GM19023 (cell line): Measurements from ENCODE around the gene GRK4.
"Not testable (repeated sequence)": the region's sequence is repeated elsewhere in the genome, so short reads cannot be mapped to it uniquely, and the experiment has no call there.

ENCODE experiments used
- ATAC-seq: cut with Tn5 transposase; IDR thresholded peaks from one replicate; pipeline ENCODE4 v1.9.1; 2021; ENCODE audit warnings: mild to moderate bottlenecking, moderate library complexity; ENCODE audit not compliant: unreplicated experiment

The GRK4 gene

GRCh38 chr4:2955186-2956044, 8.0 kb upstream of the GRK4 start:
- not testable (repeated sequence) for ATAC-seq

DNA sequence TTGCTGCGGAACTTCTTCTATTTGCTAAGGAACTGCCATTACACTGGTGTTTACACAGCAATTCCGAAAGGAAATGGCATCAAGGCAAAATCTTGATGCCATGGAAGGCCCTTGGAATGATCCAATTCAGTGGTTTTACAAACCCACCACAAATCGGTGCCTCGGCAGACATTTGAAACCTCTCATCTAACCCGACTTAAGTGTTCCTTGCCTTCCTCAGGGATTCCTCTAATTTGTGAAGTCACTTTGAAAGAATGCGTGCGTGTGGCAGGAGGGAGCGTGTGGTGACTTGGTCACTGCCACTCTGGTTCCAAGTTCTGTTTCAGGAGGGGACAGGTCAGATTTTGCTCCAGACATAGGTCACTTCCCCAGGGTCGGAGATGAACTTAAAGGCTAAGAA, 4.9 kb upstream of the GRK4 start:
- no peak for ATAC-seq

GRCh38 chr4:2960450-2960849, 2.9 kb upstream of the GRK4 start:
- not testable (repeated sequence) for ATAC-seq

- no peak for ATAC-seq
Measured at GRCh38 chr4:2961421-2961810, 2.0 kb upstream of the GRK4 start.

DNA sequence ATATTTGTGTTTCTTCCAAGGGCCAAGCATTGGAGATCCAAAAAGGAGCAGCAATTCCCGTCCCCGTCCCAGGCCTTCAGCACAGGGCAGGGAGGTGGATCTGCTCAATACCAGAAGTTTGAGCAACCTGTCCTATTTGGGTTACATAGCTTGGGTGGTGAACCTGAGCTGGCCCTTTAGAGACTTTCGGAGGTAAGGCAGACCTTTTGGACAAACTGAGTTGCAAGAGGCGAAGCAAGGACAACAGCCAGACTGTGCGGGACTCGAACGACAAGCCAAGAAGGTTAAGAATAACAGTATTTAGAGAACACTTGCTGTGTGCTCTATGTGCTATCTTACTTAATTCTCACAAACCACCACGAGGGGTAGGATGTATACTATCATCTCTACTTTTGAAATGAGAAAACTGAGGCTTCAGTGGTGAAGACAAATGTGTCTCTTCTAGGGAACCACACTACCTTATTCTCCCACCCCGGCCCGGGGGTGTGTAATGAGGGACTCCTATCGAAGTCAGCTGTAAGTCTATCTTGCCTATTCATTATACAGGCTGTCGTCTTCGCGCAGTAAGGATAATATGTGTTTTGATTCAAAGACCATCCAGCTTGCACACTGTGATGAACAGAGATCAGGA, 1.4 kb upstream of the GRK4 start:
- no peak for ATAC-seq

DNA sequence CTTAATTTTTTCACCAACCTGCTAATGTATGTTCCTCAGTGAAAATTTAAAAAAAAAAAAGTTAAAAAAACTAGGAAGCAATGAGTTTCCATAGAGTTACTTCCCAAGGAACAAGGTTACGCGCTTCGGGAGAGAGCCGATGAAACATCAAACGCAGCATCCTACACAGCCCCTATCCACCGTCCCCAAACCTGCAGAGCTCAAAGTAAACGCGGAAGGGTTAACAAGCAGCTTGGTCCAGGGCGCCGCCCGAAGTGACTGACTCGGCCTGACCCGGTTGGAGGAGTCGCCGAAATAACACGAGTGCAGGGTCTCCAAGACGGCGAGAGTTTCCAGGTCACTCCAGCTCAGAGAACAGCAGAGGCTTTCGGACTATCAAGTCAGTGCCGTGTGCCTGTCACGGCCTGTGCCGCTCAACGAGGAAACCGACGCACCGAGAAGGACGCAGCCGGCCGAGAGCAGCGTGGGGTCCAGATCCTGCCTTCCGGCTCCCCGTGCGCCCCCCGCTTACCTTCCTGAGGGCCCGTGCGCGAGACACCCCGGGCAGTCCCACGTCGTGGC, 677 bp upstream of the GRK4 start:
- ATAC-seq = peak; percentile 34

DNA sequence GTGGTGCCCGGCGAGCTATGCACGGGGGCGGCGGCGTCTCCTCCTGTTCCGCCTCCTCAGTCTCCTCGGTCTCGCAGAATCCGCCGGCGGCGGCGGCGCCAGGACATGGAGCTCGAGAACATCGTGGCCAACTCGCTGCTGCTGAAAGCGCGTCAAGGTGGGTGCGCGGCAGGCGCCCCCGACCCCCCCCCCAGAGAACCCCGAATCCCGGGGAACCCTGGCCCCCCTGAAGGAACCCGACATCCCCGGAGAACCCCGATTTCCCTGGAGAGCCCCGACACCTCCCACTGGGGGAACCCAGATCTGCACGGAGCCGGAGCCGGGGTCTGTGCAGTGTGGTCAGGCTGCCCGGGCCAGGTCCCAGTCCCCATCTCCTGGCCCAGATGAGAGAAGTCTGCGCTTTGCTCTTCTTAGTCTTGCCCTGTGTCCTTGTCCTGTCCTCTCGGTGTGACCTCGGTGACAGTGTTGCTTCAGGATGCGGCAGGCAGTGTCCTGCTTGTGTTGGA, 648 bp downstream of the GRK4 start:
- ATAC-seq = peak; percentile 30

DNA sequence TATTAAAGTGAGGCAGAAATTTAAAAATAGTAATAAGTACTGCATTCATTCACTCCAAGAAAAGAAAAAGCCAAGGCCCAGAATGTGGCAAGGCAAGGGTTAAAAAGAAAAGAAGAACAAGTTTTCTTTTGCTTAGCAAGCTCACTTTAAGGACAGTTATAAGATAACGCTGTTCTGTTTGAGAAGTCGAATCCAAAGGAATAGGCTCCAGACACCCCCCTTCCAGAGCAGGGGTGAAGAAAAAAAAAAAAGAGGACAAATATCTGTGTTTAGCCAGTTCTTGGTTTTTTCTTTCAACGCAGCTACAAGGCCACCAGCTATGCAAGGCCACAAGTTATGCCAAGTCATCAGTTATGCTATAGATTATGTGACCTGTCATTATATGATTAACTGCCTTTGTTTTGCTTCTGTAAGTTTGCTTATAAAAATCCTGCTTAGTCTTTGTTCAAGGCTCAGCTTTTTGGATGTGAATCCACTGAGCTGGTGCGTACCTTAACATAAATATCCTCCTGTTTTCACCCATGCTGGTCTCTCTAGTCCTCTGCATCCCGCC, 1.4 kb downstream of the GRK4 start:
- no peak for ATAC-seq

DNA sequence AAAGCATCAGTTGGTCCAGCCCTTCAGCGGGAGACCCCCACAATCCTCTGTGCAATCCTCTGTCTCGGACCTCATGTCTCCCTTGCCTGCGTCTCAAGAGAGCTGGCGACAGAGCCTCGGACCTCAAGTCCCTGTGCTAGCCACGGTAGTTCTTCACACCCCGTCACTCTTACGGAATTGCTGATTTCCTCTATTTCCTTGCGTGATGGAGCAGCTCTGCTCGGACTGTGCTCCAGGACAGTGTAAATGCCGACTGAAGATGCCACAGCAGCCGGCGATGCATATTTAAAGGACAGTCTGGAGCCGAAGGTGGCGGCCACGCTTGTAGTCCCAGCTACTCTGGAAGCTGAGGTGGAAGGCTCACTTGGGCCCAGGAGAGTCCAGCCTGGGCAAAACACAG, 1.9 kb downstream of the GRK4 start:
- ATAC-seq = no peak

- no peak for ATAC-seq
Measured at GRCh38 chr4:2968381-2968780, 5.0 kb downstream of the GRK4 start.

GRCh38 chr4:2971275-2971674, 7.9 kb downstream of the GRK4 start:
- no peak for ATAC-seq

DNA sequence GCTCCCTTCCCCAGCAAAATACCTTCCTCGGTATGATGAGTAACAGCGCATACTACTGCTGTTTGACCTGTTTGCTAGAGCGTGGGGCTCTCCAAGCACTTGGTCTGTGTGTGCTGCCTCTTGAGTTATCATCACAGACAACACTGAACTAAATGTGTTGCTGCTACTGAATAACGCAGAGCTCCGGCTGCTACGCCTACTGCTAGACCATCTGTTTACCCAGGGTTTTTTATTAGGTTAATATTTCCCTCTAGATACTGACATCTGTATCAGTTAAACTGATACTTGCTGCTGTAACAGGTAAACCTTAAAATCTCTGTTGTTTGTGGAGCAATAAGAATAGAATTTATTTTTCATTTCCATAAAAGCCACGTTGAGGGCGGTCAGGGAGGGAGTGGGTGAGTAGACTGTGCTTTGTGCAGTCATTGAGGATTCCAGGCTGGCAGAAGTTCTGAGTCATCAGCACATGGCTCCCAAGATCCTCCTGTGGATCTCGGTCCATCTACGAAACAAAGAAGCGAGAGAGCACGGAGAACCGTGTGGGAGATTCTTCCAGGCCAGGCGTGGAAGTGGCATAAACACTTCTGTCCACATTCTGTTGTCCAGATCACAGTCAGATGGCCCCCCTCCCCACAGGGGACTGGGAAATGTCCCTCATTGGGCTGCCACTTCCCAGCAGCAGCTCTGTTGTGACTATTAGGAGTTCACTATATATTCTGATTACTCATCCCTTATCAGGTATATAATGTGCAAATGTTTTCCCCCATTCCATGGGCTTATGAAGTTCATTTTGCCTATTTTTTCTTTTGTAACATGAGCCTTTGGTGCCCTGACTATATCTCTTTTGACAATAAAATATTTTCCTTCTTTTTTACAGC, 14.1 kb downstream of the GRK4 start:
- no peak for ATAC-seq

- ATAC-seq = no peak
Measured at GRCh38 chr4:2981256-2981819, 18.0 kb downstream of the GRK4 start.

DNA sequence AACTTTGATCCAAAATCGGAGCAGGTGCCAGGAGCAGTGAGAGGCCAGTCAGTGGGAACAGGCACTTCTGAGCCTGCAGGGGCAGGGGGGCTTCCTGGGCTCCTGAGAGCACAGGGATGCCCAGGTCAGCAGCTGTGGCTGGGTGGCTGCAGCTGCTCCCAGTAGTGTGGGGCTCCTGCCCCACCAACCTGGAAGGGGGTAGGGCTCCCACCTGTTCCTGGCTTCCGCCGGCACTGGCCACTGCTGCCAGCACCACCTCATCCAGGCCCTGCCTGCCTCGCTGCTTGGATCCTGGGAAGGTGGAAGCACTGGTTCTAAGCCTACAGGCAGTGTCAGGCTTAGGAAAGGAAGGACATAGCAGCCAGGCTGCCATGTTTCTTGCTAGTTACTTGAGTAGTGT, 18.6 kb downstream of the GRK4 start:
- no peak for ATAC-seq

DNA sequence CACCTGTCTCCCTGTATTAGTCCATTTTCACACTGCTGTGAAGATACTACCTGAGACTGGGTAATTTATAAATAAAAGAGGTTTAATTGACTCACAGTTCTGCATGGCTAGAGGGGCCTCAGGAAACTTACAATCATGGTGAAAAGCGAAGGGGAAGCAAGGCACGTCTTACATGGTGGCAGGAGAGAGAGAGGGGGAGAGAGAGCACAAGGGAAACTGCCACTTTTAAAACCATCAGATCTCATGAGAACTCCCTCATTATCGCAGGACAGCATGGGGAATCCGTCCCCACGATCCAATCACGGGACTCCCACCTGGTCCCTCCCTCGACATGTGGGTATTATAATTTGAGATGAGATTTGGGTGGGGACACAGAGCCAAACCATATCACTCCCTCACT, 20.3 kb downstream of the GRK4 start:
- ATAC-seq = not testable (repeated sequence)

DNA sequence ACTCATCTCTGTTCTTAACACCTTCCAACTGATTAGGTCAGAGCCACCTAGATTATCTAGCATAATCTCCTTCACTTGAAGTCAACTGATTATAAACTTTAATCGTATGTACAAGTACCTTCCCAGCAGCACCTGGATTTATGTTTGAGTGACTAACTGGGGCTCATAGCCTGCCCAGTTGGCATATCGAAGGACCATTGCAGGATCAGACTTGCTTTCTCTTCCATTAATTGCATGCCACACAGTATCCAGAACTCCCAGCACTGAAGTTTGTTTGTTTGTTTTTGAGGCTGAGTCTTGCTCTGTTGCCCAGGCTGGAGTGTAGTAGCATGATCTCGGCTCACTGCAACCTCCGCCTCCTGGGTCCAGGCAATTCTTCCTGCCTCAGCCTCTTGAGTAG, 27.9 kb downstream of the GRK4 start:
- ATAC-seq = no peak

DNA sequence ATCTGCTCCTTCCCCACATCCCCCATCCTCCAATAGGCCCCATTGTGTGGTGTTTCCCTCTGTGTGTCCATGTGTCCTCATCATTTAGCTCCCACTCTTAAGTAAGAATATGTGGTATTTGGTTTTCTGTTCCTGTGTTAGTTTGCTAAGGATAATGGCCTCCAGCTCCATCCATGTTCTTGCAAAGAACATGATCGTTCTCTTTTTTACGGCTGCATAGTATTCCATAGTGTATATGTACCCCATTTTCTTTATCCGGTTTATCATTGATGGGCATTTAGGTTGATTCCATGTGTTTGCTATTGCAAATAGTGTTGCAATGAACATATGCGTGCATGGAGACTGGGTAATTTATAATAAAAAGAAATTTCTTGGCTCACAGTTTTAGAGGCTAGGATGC, 31.5 kb downstream of the GRK4 start:
- no peak for ATAC-seq

- no peak for ATAC-seq
Measured at GRCh38 chr4:2995546-2996265, 32.3 kb downstream of the GRK4 start.

GRCh38 chr4:2996415-2996814, 33.0 kb downstream of the GRK4 start:
- ATAC-seq = no peak

DNA sequence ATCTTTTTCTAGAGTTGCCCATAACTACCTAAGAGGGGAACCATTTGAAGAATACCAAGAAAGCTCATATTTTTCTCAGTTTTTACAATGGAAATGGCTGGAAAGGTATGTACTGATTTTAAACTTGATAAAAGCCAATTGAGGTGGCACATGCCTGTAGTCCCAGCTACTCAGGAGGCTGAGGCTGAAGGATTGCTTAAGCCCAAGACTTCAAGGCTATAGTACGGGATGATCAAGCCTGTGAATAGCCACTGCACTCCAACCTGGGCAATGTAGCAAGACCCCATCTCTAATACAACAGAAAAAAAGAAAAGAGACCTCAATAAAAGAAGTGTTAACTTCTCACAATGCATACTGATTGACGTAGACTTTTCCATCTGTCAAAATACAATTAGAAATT, 44.4 kb downstream of the GRK4 start:
- ATAC-seq = no peak
